ENCODE data around the gene PARD3. TPM values are rescaled to one million over a fixed set of nuclear protein-coding genes. Genes with fewer than 3 reads are reported as not detected.

Gene PARD3
- total RNA-seq, 4 donors from 2014 or later, result 150 to 172 (median 165) TPM

DNA sequence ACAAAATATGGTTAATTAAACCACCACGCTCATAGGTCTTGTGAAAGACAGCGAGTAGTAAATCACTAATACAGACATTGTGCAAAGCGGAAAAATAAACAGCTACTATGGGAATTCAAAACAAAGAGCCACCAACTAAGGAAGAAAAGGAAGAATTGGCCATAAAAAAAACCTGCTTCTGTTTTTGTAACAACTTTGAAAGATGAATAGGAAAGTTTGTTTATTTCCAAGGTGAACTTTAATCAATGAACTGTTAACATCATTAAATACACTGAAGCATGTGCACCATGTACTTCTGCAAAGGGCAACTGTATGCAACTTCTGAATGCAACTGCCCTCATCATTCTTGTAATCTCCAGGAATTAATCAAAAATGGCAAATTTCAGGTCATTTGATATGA lies 651.1 kb downstream of the PARD3 start:
- TF ChIP-seq, protein P1, sequence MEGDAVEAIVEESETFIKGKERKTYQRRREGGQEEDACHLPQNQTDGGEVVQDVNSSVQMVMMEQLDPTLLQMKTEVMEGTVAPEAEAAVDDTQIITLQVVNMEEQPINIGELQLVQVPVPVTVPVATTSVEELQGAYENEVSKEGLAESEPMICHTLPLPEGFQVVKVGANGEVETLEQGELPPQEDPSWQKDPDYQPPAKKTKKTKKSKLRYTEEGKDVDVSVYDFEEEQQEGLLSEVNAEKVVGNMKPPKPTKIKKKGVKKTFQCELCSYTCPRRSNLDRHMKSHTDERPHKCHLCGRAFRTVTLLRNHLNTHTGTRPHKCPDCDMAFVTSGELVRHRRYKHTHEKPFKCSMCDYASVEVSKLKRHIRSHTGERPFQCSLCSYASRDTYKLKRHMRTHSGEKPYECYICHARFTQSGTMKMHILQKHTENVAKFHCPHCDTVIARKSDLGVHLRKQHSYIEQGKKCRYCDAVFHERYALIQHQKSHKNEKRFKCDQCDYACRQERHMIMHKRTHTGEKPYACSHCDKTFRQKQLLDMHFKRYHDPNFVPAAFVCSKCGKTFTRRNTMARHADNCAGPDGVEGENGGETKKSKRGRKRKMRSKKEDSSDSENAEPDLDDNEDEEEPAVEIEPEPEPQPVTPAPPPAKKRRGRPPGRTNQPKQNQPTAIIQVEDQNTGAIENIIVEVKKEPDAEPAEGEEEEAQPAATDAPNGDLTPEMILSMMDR (IDR thresholded peaks at IDR 0.05), result no peak
- TF ChIP-seq POLR2A (IDR thresholded peaks at IDR 0.05), result no peak
- 62 to 75% methylated on average over 3 of the region's 3 CpGs for WGBS, 2 donors
- no peak overlapping the region for H3K4me3 ChIP-seq (ENCODE audit: low read depth, poor library complexity, severe bottlenecking)
- no peak for DNase-seq (ENCODE audit: low spot score in 2 of 2)
- intact Hi-C loops (cut with DNase I; ENCODE audit: low total_unique reads), result no loop called here

DNA sequence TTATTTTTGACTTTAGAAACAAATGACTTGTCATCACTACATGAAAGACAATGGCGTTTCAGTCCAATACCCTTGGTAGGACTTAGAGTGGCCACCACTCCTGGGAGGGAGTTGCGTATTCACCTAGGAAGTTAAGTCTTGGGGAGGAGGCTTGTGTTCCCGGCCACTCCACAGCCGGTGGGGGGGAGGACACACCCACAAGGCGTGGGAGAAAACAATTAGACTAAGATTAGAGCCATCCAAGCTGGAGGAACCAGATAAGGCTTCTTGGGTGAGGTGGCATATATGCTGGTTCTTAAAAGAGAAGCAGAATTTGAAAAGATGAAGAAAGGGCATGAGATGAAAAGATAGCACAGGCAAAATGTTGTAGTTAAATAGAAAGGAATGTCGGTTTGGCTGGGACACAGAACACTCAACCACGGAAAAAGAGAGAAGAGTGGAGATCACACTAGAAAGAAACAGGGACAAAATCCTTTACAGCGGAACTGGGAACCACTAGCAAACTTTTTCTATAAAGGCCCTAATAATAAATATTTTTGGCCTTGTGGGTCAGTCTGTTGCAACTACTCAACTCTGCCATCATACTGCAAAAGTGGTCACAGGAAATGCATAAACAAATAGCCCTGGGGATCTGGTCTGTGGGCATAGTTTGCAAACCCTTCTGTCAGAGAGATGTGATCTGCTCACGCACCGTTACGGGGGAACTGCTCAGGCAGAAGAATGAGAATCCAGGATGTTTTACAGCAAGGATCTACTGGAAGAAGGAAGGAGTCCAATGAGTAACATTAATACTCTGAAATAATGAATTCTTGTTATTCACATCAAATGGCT lies 651.8 kb downstream of the PARD3 start:
- intact Hi-C loops (cut with DNase I; ENCODE audit: low total_unique reads), result no loop called here
- WGBS, 2 donors, result 54 to 70% methylated on average over 11 of the region's 11 CpGs
- TF ChIP-seq POLR2A (IDR thresholded peaks at IDR 0.05), result no peak
- TF ChIP-seq, protein P1 (IDR thresholded peaks at IDR 0.05), result no peak
- no peak overlapping the region for H3K4me3 ChIP-seq (ENCODE audit: low read depth, poor library complexity, severe bottlenecking)
- no peak for DNase-seq (ENCODE audit: low spot score in 2 of 2)

DNA sequence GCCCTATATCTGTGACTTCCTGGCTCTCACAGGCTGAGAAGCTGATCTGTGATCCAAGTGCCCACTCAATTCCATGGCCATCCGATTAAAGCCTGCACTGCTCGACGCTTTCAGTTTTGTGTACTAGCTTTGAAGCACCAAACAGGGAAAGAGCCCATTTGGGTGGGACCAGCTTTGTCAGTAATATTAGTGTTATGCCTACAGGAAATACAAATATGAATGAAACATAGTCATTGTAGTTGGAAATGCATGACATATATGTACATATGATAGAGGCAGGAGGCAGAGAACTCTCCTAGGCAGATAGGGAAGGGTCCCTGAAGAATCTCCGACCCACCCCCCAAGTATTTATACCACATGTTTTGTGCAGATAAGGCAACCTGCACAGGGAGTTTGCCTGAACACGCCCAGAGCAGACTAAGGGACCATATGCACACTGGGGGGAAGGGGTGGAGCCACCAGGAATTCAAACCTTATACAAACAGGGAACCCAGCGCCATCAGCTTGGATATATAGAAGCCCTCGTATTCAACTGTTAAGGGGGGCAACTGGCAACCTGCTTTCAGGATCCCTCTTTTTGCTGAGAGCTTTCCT lies 653.2 kb downstream of the PARD3 start:
- intact Hi-C loops (cut with DNase I; ENCODE audit: low total_unique reads), result no loop called here
- TF ChIP-seq, protein P1 (IDR thresholded peaks at IDR 0.05), result no peak
- no peak for TF ChIP-seq POLR2A (IDR thresholded peaks at IDR 0.05)
- DNase-seq (ENCODE audit: low spot score in 2 of 2), result no peak
- WGBS, 2 donors, result 75 to 83% methylated on average over 7 of the region's 7 CpGs
- no peak overlapping the region for H3K4me3 ChIP-seq (ENCODE audit: low read depth, poor library complexity, severe bottlenecking)

- 95 to 97% methylated on average over 3 of the region's 3 CpGs for WGBS, 2 donors
- intact Hi-C loops (cut with DNase I; ENCODE audit: low total_unique reads), result no loop called here
- TF ChIP-seq POLR2A (IDR thresholded peaks at IDR 0.05), result no peak
- TF ChIP-seq, protein P1 (IDR thresholded peaks at IDR 0.05), result no peak
- no peak overlapping the region for H3K4me3 ChIP-seq (ENCODE audit: low read depth, poor library complexity, severe bottlenecking)
- no peak for DNase-seq (ENCODE audit: low spot score in 2 of 2)
These were observed 654.5 kb downstream of the PARD3 start for GRCh38 chr10:34160595-34160994.

DNA sequence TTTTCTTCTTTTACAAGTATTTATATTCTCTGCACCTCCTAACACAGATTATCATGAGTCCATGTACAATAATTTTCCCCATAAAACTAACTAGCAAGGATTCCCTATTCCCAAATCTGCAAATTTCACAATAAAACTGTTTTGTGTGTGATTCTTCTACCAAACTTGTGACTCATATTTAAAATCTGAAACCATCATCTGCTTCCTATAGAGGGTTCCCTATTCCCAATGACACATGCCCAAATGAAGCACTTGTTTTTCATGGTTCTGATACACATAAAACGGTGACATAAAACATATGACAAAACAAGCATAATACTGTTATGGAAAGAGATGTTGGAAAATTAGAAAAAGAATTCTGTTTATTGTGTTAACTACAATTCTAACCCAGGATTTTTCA lies 657.6 kb downstream of the PARD3 start:
- intact Hi-C loops (cut with DNase I; ENCODE audit: low total_unique reads), result no loop called here

More for the DNA sequence above, 657.6 kb downstream of the PARD3 start:
- no peak for DNase-seq (ENCODE audit: low spot score in 2 of 2)
- no peak for TF ChIP-seq POLR2A (IDR thresholded peaks at IDR 0.05)
- TF ChIP-seq, protein P1 (IDR thresholded peaks at IDR 0.05), result no peak
- H3K4me3 ChIP-seq (ENCODE audit: low read depth, poor library complexity, severe bottlenecking), result no peak overlapping the region
- 65 to 77% methylated on average over 1 of the region's 1 CpG for WGBS, 2 donors
